WERI-Rb-1 (cell line): ENCODE data around the gene CLDND2.
"Not testable (repeated sequence)": the region's sequence is repeated elsewhere in the genome, so short reads cannot be mapped to it uniquely, and the experiment has no call there.

ENCODE experiments used
- DNase-seq: peaks from one replicate; pipeline ENCODE4 v3.0.0-alpha.2; 2020
- H3K27ac ChIP-seq: fragments of 250-450 bp; sonication (Bioruptor Pico); 2 replicates; pipeline ENCODE4 v1.5.1; 2020; ENCODE audit warnings: mild to moderate bottlenecking, moderate library complexity
- H3K27me3 ChIP-seq: fragments of 250-450 bp; sonication (Bioruptor Pico); 2 replicates; pipeline ENCODE4 v1.5.1; 2021; ENCODE audit warnings: mild to moderate bottlenecking, low read depth, moderate library complexity; ENCODE audit not compliant: insufficient read depth, severe bottlenecking
- H3K36me3 ChIP-seq: fragments of 250-450 bp; sonication (Bioruptor Pico); 2 replicates; pipeline ENCODE4 v1.5.1; 2020; ENCODE audit warnings: mild to moderate bottlenecking, moderate library complexity
- H3K4me3 ChIP-seq: 2 replicates; pipeline ENCODE4 v1.5.1; 2011; ENCODE audit warnings: low read depth, mild to moderate bottlenecking, control low read depth, low read length
- H3K9me3 ChIP-seq: fragments of 250-450 bp; sonication (Bioruptor Pico); 2 replicates; pipeline ENCODE4 v1.5.1; 2021; ENCODE audit warnings: mild to moderate bottlenecking, moderate library complexity; ENCODE audit not compliant: severe bottlenecking
- CTCF ChIP-seq: IDR thresholded peaks from 2 replicates; pipeline ENCODE4 v1.5.1; 2011; ENCODE audit warnings: low read depth, mild to moderate bottlenecking, control low read depth, inconsistent platforms, low read length

CLDND2 gene, protein sequence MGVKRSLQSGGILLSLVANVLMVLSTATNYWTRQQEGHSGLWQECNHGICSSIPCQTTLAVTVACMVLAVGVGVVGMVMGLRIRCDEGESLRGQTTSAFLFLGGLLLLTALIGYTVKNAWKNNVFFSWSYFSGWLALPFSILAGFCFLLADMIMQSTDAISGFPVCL

GRCh38 chr19:51368366-51369282 lies at the start of gene CLDND2:
Gene CLDND2, minus strand, starts transcription at chr19:51369003. Its CDS starts 426 bp downstream, at chr19:51368577.
- H3K27me3 ChIP-seq = no peaks in the 10 kb centered on the region
- DNase-seq = no peak
- H3K9me3 ChIP-seq = no peaks in the 10 kb centered on the region
- H3K4me3 ChIP-seq = peak within 1 kb of the TSS; percentile 60
- H3K27ac ChIP-seq = peak within 1 kb of the TSS; percentile 64
- H3K36me3 ChIP-seq = no peaks in the 10 kb centered on the region
- no peak for TF ChIP-seq CTCF

DNA sequence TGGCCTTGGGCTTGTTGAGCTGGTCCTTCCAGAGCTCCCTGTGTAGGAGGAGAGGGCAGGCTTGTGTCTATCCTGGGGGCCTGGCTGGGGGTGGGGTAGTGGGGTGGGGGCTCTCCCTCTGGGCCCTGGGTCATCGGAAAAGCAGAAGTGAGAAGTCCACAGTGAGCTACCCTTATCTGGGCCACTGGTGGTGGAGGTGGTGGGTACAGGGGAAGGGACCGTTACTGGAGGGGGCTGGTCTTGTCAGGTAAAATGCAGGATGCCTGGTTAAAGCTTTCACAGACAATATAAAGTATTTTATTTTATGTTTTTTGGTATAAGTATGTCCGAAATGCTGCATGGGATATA lies 49.0 kb upstream of the CLDND2 start:
- DNase-seq = no peak
- Histone ChIP-seq H3K27me3 (peaks cover 19% of the 10 kb centered on the region), H3K36me3 (no peaks in the 10 kb centered on the region), H3K4me3 (no peak overlapping the region), H3K9me3 (no peaks in the 10 kb centered on the region), H3K27ac (no peak overlapping the region)
- no peak for TF ChIP-seq CTCF

GRCh38 chr19:51417107-51417809 lies 48.5 kb upstream of the CLDND2 start, which contains the start of gene SIGLEC10:
Gene SIGLEC10, minus strand, starts transcription at chr19:51417642. Its CDS starts 61 bp downstream, at chr19:51417581.
- Histone ChIP-seq H3K27ac (no peak within 1 kb of the TSS), H3K36me3 (no peaks in the 10 kb centered on the region), H3K9me3 (no peaks in the 10 kb centered on the region), H3K4me3 (no peak within 1 kb of the TSS), H3K27me3 (peaks cover 19% of the 10 kb centered on the region)
- no peak for DNase-seq
- TF ChIP-seq CTCF = no peak

- peaks cover 18% of the 10 kb centered on the region for H3K27me3 ChIP-seq
- not testable (repeated sequence) for H3K27ac ChIP-seq, H3K36me3 ChIP-seq, H3K4me3 ChIP-seq, DNase-seq, H3K9me3 ChIP-seq
These were observed 47.6 kb upstream of the CLDND2 start for GRCh38 chr19:51416422-51416821.

- H3K4me3 ChIP-seq = no peak overlapping the region
- H3K27me3 ChIP-seq = peaks cover 9% of the 10 kb centered on the region
- DNase-seq = no peak
- no peak overlapping the region for H3K27ac ChIP-seq
- no peaks in the 10 kb centered on the region for H3K9me3 ChIP-seq
- H3K36me3 ChIP-seq = no peaks in the 10 kb centered on the region
- TF ChIP-seq CTCF = no peak
These were observed 46.4 kb upstream of the CLDND2 start for GRCh38 chr19:51415187-51415586.
